22Rv1 (cell line): ENCODE data around the gene TAF5L.

Experiments used
- ZFX ChIP-seq: fragments of 450-650 bp; IDR thresholded peaks from 2 replicates; pipeline ENCODE4 v1.6.1; 2017; ENCODE audit warnings: antibody characterized with exemption, borderline replicate concordance
- TF ChIP-seq, protein P1 (sequence below): fragments of 450-650 bp; IDR thresholded peaks from 2 replicates; pipeline ENCODE4 v1.5.1; 2017; ENCODE audit warnings: mild to moderate bottlenecking

- TF ChIP-seq, protein P1, sequence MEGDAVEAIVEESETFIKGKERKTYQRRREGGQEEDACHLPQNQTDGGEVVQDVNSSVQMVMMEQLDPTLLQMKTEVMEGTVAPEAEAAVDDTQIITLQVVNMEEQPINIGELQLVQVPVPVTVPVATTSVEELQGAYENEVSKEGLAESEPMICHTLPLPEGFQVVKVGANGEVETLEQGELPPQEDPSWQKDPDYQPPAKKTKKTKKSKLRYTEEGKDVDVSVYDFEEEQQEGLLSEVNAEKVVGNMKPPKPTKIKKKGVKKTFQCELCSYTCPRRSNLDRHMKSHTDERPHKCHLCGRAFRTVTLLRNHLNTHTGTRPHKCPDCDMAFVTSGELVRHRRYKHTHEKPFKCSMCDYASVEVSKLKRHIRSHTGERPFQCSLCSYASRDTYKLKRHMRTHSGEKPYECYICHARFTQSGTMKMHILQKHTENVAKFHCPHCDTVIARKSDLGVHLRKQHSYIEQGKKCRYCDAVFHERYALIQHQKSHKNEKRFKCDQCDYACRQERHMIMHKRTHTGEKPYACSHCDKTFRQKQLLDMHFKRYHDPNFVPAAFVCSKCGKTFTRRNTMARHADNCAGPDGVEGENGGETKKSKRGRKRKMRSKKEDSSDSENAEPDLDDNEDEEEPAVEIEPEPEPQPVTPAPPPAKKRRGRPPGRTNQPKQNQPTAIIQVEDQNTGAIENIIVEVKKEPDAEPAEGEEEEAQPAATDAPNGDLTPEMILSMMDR, result no peak
- no peak for TF ChIP-seq ZFX
Measured at GRCh38 chr1:229593800-229594199, 32.1 kb downstream of the TAF5L start.
